ENCODE measurements around the gene AMD1.
"Not testable (repeated sequence)": the region's sequence is repeated elsewhere in the genome, so short reads cannot be mapped to it uniquely, and the experiment has no call there.

The AMD1 gene

GRCh38 chr6:110886555-110887167 is 12.1 kb downstream of the AMD1 start:
- Mint-ChIP-seq H3K27me3 (no peaks in the 10 kb centered on the region), H3K27ac (peak overlapping the region; percentile 38), H3K9me3 (ENCODE audit: low read depth) (no peaks in the 10 kb centered on the region), H3K36me3 (no peaks in the 10 kb centered on the region), H3K4me1 (ENCODE audit: low read depth) (peaks cover 67% of the 10 kb centered on the region), H3K4me3 (no peak overlapping the region)

- H3K27me3 Mint-ChIP-seq: no peaks in the 10 kb centered on the region
- no peak overlapping the region for H3K27ac Mint-ChIP-seq
- H3K9me3 Mint-ChIP-seq (ENCODE audit: low read depth): no peaks in the 10 kb centered on the region
- H3K4me3 Mint-ChIP-seq: no peak overlapping the region
- peaks cover 4% of the 10 kb centered on the region for H3K36me3 Mint-ChIP-seq
- H3K4me1 Mint-ChIP-seq (ENCODE audit: low read depth): peaks cover 33% of the 10 kb centered on the region
Observed at GRCh38 chr6:110890288-110890687, 15.7 kb downstream of the AMD1 start.

- H3K27ac Mint-ChIP-seq: no peak overlapping the region
- H3K27me3 Mint-ChIP-seq: no peaks in the 10 kb centered on the region
- H3K36me3 Mint-ChIP-seq: peaks cover 15% of the 10 kb centered on the region
- no peaks in the 10 kb centered on the region for H3K9me3 Mint-ChIP-seq (ENCODE audit: low read depth)
- H3K4me1 Mint-ChIP-seq (ENCODE audit: low read depth): peaks cover 5% of the 10 kb centered on the region
- no peak overlapping the region for H3K4me3 Mint-ChIP-seq
Observed at GRCh38 chr6:110895907-110896608, 21.5 kb downstream of the AMD1 start.

- peaks cover 15% of the 10 kb centered on the region for H3K36me3 Mint-ChIP-seq
- H3K27ac Mint-ChIP-seq: no peak overlapping the region
- H3K9me3 Mint-ChIP-seq (ENCODE audit: low read depth): no peaks in the 10 kb centered on the region
- H3K27me3 Mint-ChIP-seq: no peaks in the 10 kb centered on the region
- peaks cover 5% of the 10 kb centered on the region for H3K4me1 Mint-ChIP-seq (ENCODE audit: low read depth)
- no peak overlapping the region for H3K4me3 Mint-ChIP-seq
Observed at GRCh38 chr6:110897433-110897832, 22.8 kb downstream of the AMD1 start.

GRCh38 chr6:110898111-110898510 is 23.5 kb downstream of the AMD1 start:
- H3K36me3 Mint-ChIP-seq: peaks cover 15% of the 10 kb centered on the region
- peak overlapping the region; percentile 11 for H3K27ac Mint-ChIP-seq

GRCh38 chr6:110900028-110900598 is 25.5 kb downstream of the AMD1 start:
- no peaks in the 10 kb centered on the region for H3K27me3 Mint-ChIP-seq
- H3K4me3 Mint-ChIP-seq: no peak overlapping the region
- H3K27ac Mint-ChIP-seq: no peak overlapping the region
- H3K36me3 Mint-ChIP-seq: peaks cover 21% of the 10 kb centered on the region
- H3K9me3 Mint-ChIP-seq (ENCODE audit: low read depth): peaks cover 5% of the 10 kb centered on the region
- H3K4me1 Mint-ChIP-seq (ENCODE audit: low read depth): peaks cover 7% of the 10 kb centered on the region

More at GRCh38 chr6:110898111-110898510, 23.5 kb downstream of the AMD1 start:
- no peaks in the 10 kb centered on the region for H3K27me3 Mint-ChIP-seq
- H3K4me1 Mint-ChIP-seq (ENCODE audit: low read depth): peaks cover 5% of the 10 kb centered on the region
- H3K9me3 Mint-ChIP-seq (ENCODE audit: low read depth): no peaks in the 10 kb centered on the region
- no peak overlapping the region for H3K4me3 Mint-ChIP-seq

- H3K27ac Mint-ChIP-seq; H3K27me3 Mint-ChIP-seq; H3K4me3 Mint-ChIP-seq; H3K4me1 Mint-ChIP-seq (ENCODE audit: low read depth): not testable (repeated sequence)
- Mint-ChIP-seq H3K9me3 (ENCODE audit: low read depth) (peaks cover 12% of the 10 kb centered on the region), H3K36me3 (peaks cover 23% of the 10 kb centered on the region)
Observed at GRCh38 chr6:110901601-110902000, 27.0 kb downstream of the AMD1 start.

GRCh38 chr6:110902091-110902490 is 27.5 kb downstream of the AMD1 start:
- Mint-ChIP-seq H3K36me3 (peaks cover 27% of the 10 kb centered on the region), H3K4me3 (no peak overlapping the region)

GRCh38 chr6:110906273-110906672 is 31.7 kb downstream of the AMD1 start:
- not testable (repeated sequence) for H3K27ac Mint-ChIP-seq
- H3K9me3 Mint-ChIP-seq (ENCODE audit: low read depth): peaks cover 21% of the 10 kb centered on the region

More at GRCh38 chr6:110902091-110902490, 27.5 kb downstream of the AMD1 start:
- peaks cover 5% of the 10 kb centered on the region for H3K4me1 Mint-ChIP-seq (ENCODE audit: low read depth)
- peaks cover 15% of the 10 kb centered on the region for H3K9me3 Mint-ChIP-seq (ENCODE audit: low read depth)
- no peak overlapping the region for H3K27ac Mint-ChIP-seq
- H3K27me3 Mint-ChIP-seq: no peaks in the 10 kb centered on the region

GRCh38 chr6:110930781-110931180 is 56.2 kb downstream of the AMD1 start:
- Mint-ChIP-seq H3K36me3 (no peaks in the 10 kb centered on the region), H3K9me3 (ENCODE audit: low read depth) (no peaks in the 10 kb centered on the region), H3K27me3 (no peaks in the 10 kb centered on the region), H3K4me1 (ENCODE audit: low read depth) (peaks cover 3% of the 10 kb centered on the region), H3K4me3 (no peak overlapping the region), H3K27ac (no peak overlapping the region)

More at GRCh38 chr6:110906273-110906672, 31.7 kb downstream of the AMD1 start:
- not testable (repeated sequence) for H3K4me3 Mint-ChIP-seq; H3K4me1 Mint-ChIP-seq (ENCODE audit: low read depth); H3K27me3 Mint-ChIP-seq
- peaks cover 22% of the 10 kb centered on the region for H3K36me3 Mint-ChIP-seq

GRCh38 chr6:110933912-110934311 is 59.3 kb downstream of the AMD1 start:
- Mint-ChIP-seq H3K4me3 (no peak overlapping the region), H3K9me3 (ENCODE audit: low read depth) (no peaks in the 10 kb centered on the region), H3K27me3 (no peaks in the 10 kb centered on the region), H3K4me1 (ENCODE audit: low read depth) (peaks cover 3% of the 10 kb centered on the region), H3K27ac (no peak overlapping the region), H3K36me3 (no peaks in the 10 kb centered on the region)

GRCh38 chr6:110934381-110934898 is 59.9 kb downstream of the AMD1 start:
- no peaks in the 10 kb centered on the region for H3K9me3 Mint-ChIP-seq (ENCODE audit: low read depth)
- H3K27me3 Mint-ChIP-seq: no peaks in the 10 kb centered on the region
- H3K4me1 Mint-ChIP-seq (ENCODE audit: low read depth): peaks cover 3% of the 10 kb centered on the region
- no peak overlapping the region for H3K4me3 Mint-ChIP-seq
- no peak overlapping the region for H3K27ac Mint-ChIP-seq
- no peaks in the 10 kb centered on the region for H3K36me3 Mint-ChIP-seq

- Mint-ChIP-seq H3K27me3 (no peaks in the 10 kb centered on the region), H3K36me3 (no peaks in the 10 kb centered on the region), H3K9me3 (ENCODE audit: low read depth) (no peaks in the 10 kb centered on the region), H3K4me3 (no peak overlapping the region), H3K27ac (no peak overlapping the region), H3K4me1 (ENCODE audit: low read depth) (peaks cover under 1% of the 10 kb centered on the region)
Observed at GRCh38 chr6:110935171-110935570, 60.6 kb downstream of the AMD1 start.

- no peak overlapping the region for H3K4me3 Mint-ChIP-seq
- H3K27ac Mint-ChIP-seq: no peak overlapping the region
- no peaks in the 10 kb centered on the region for H3K9me3 Mint-ChIP-seq (ENCODE audit: low read depth)
- no peaks in the 10 kb centered on the region for H3K27me3 Mint-ChIP-seq
- H3K36me3 Mint-ChIP-seq: no peaks in the 10 kb centered on the region
- H3K4me1 Mint-ChIP-seq (ENCODE audit: low read depth): no peaks in the 10 kb centered on the region
Observed at GRCh38 chr6:110938171-110938570, 63.6 kb downstream of the AMD1 start.

GRCh38 chr6:110939429-110940200 is 65.0 kb downstream of the AMD1 start:
- Mint-ChIP-seq H3K27me3 (no peaks in the 10 kb centered on the region), H3K9me3 (ENCODE audit: low read depth) (no peaks in the 10 kb centered on the region), H3K4me1 (ENCODE audit: low read depth) (peaks cover 4% of the 10 kb centered on the region), H3K36me3 (no peaks in the 10 kb centered on the region), H3K4me3 (no peak overlapping the region), H3K27ac (no peak overlapping the region)
